K562 (cell line): ENCODE data around the gene LTA. TPM values are rescaled to one million over a fixed set of nuclear protein-coding genes. Genes with fewer than 3 reads are reported as not detected.
A peak's percentile ranks its signal among the peaks of the same experiment; 100 is the strongest.

Source experiments
- ATAC-seq: fragments of 200-7000 bp; cut with Tn5 transposase; 3 replicates; pipeline ENCODE4 v1.9.1; 2020; ENCODE audit warnings: moderate library complexity
- BruUV-seq: library from RNA; stranded (reverse); fragments of 400-500 nt; replicated peaks from 2 replicates; lab custom pipeline; 2021; lab: Mats Ljungman, UMichigan
- CTCF ChIA-PET: fragments of 300-600 bp; formaldehyde crosslinking; extraction: SDS; loops from one replicate; lab custom pipeline; 2021; ENCODE audit warnings: low intra/inter-chr PET ratio; lab: Yijun Ruan, JAX
- POLR2A ChIA-PET: fragments of 300-600, 350-650 bp; sonication (Branson Sonifier 250); formaldehyde crosslinking; extraction: SDS; loops from one replicate; lab custom pipeline; 2021; ENCODE audit warnings: antibody characterized with exemption, inconsistent platforms; lab: Yijun Ruan, JAX
- DNase-seq, 4 experiments: peaks; one replicate each; pipeline versions ENCODE4 v3.0.0 to v3.0.0-alpha.2; 2011 to 2018; ENCODE audit warnings: low spot score in 3 of 4, mixed read lengths in 3 of 4; ENCODE audit errors: extremely low read depth in 1 of 4
- FAIRE-seq: peaks from 2 replicates; lab custom pipeline; 2011; peaks lifted over from hg19 to GRCh38; lab: Jason Lieb, UNC
- H2AFZ ChIP-seq: 2 replicates; pipeline ENCODE4 v1.6.0; 2011; ENCODE audit warnings: low read depth, low read length, control low read depth, inconsistent platforms
- H3K27ac ChIP-seq: fragments of 200-600 bp; 3 replicates; pipeline ENCODE4 v1.8.0; 2011; ENCODE audit warnings: low read depth, mild to moderate bottlenecking, control low read depth, inconsistent platforms, low read length, moderate library complexity, mixed read lengths; ENCODE audit errors: extremely low read depth
- H3K27me3 ChIP-seq, 2 experiments: fragments of 300-600 bp in 1 of 2; 2 replicates in 1 of 2; 3 replicates in 1 of 2; pipeline versions ENCODE4 v1.6.0 to v1.8.0; 2011; ENCODE audit warnings: inconsistent platforms in 2 of 2, low read length in 2 of 2, mild to moderate bottlenecking in 1 of 2, mixed read lengths in 1 of 2, moderate library complexity in 1 of 2; ENCODE audit not compliant: control insufficient read depth in 2 of 2, insufficient read depth in 2 of 2
- H3K36me3 ChIP-seq: fragments of 300-600 bp; 3 replicates; pipeline ENCODE4 v1.8.0; 2011; ENCODE audit warnings: mild to moderate bottlenecking, low read length, inconsistent platforms; ENCODE audit not compliant: control insufficient read depth, insufficient read depth
- H3K4me1 ChIP-seq, 2 experiments: fragments of 200-600 bp in 1 of 2; replicated peaks in 1 of 2; 2 replicates in 1 of 2; 3 replicates in 1 of 2; pipeline versions ENCODE4 v1.5.1 to v1.8.0; 2011; ENCODE audit warnings: inconsistent platforms in 2 of 2, low read length in 2 of 2, mild to moderate bottlenecking in 1 of 2, mixed read lengths in 1 of 2, moderate library complexity in 1 of 2; ENCODE audit not compliant: control insufficient read depth in 2 of 2, insufficient read depth in 2 of 2
- H3K4me2 ChIP-seq: 2 replicates; pipeline ENCODE4 v1.6.1; 2011; ENCODE audit warnings: low read length, control low read depth, inconsistent platforms, mixed read lengths; ENCODE audit not compliant: insufficient read depth
- H3K4me3 ChIP-seq: fragments of 200-600 bp; sonication (generic), shearing (Covaris generic); 2 replicates; pipeline ENCODE4 v1.5.1; 2016; ENCODE audit warnings: control low read depth, inconsistent platforms
- H3K79me2 ChIP-seq: fragments of 200-600 bp; 3 replicates; pipeline ENCODE4 v1.8.0; 2011; ENCODE audit warnings: low read length, inconsistent platforms; ENCODE audit not compliant: control insufficient read depth, insufficient read depth
- H3K9ac ChIP-seq, 2 experiments: 2 replicates each; pipeline versions ENCODE4 v1.6.0 to v1.6.1; 2011; ENCODE audit warnings: low read depth in 2 of 2, low read length in 2 of 2, control low read depth in 1 of 2, inconsistent platforms in 1 of 2, mild to moderate bottlenecking in 1 of 2, mixed read lengths in 1 of 2; ENCODE audit not compliant: insufficient read depth in 1 of 2
- H3K9me1 ChIP-seq: one replicate; pipeline ENCODE4 v1.6.0; 2011; ENCODE audit warnings: inconsistent platforms, mild to moderate bottlenecking, low read length, moderate library complexity; ENCODE audit not compliant: control insufficient read depth, insufficient read depth
- H3K9me3 ChIP-seq: replicated peaks from 2 replicates; pipeline ENCODE4 v1.5.1; 2011; ENCODE audit warnings: low read depth, low read length, inconsistent platforms; ENCODE audit not compliant: control insufficient read depth, insufficient read depth
- H4K20me1 ChIP-seq: replicated peaks from 2 replicates; pipeline ENCODE4 v1.6.1; 2011; ENCODE audit warnings: low read length, inconsistent platforms, mixed read lengths; ENCODE audit not compliant: control insufficient read depth, insufficient read depth
- CCNT2 ChIP-seq: IDR thresholded peaks from 2 replicates; pipeline ENCODE4 v1.6.1; 2011; ENCODE audit warnings: borderline replicate concordance, low read depth, mild to moderate bottlenecking, moderate library complexity, mixed read lengths, low read length; ENCODE audit not compliant: insufficient read length; ENCODE audit errors: extremely low read depth
- CREM ChIP-seq: IDR thresholded peaks from 2 replicates; pipeline ENCODE4 v1.6.1; 2014; ENCODE audit warnings: antibody characterized with exemption, low read depth
- EP300 ChIP-seq: IDR thresholded peaks from 2 replicates; pipeline ENCODE4 v1.6.1; 2012; ENCODE audit warnings: low read length, improper control_type of control experiment
- HDAC1 ChIP-seq, 2 experiments: fragments of 450-650 bp; IDR thresholded peaks; 2 replicates each; pipeline ENCODE4 v1.6.1; 2016 to 2017; ENCODE audit warnings: inconsistent platforms in 1 of 2, mild to moderate bottlenecking in 1 of 2, moderate library complexity in 1 of 2
- HLTF ChIP-seq: fragments of 450-650 bp; IDR thresholded peaks from 2 replicates; pipeline ENCODE4 v1.6.1; 2016
- IRF2 ChIP-seq: sonication (generic); formaldehyde crosslinking; IDR thresholded peaks from 2 replicates; pipeline ENCODE4 v1.8.1; 2022; ENCODE audit warnings: mild to moderate bottlenecking, missing genetic modification reagents
- PHF21A ChIP-seq: fragments of 450-650 bp; IDR thresholded peaks from 2 replicates; pipeline ENCODE4 v1.6.1; 2017; ENCODE audit warnings: low read depth, borderline replicate concordance
- POLR2AphosphoS5 ChIP-seq: IDR thresholded peaks from 2 replicates; pipeline ENCODE4 v1.6.1; 2011; ENCODE audit warnings: mild to moderate bottlenecking, low read depth, low read length, moderate library complexity; ENCODE audit not compliant: control insufficient read depth, insufficient read depth
- RBBP5 ChIP-seq: fragments of 200-600 bp; sonication (generic); IDR thresholded peaks from 2 replicates; pipeline ENCODE4 v1.6.1; 2012; ENCODE audit warnings: borderline replicate concordance, mild to moderate bottlenecking, low read length, control low read depth, inconsistent platforms; ENCODE audit not compliant: insufficient read depth, poor library complexity, severe bottlenecking
- WGBS: fragments of 100-300 bp; shearing (Covaris generic); methylation state at CpG from one replicate; pipeline ENCODE4 v1.1.6; 2016; ENCODE audit warnings: low coverage, mixed read lengths; ENCODE audit not compliant: insufficient coverage; ENCODE audit errors: missing lambda C conversion rate; 5-methylcytosine and 5-hydroxymethylcytosine counted together
- in situ Hi-C: fragments of 300-500 bp; cut with MboI; formaldehyde crosslinking; loops from 4 replicates; pipeline ENCODE4 v1.15.0; 2018; ENCODE audit warnings: inconsistent platforms, mixed read lengths
- intact Hi-C: fragments of 100-400 bp; cut with micrococcal nuclease; formaldehyde crosslinking; loops from 2 replicates; pipeline ENCODE4 v1.14.2; 2022
- polyA plus RNA-seq, 8 experiments: library from polyadenylated mRNA; depleted of rRNA in 4 of 8; stranded (reverse) in 5 of 8; unstranded in 3 of 8; fragments of >200 nt; fragmentation: Nextera tagmentation in 2 of 8; fragmentation: Illumina TruSeq in 1 of 8; extraction: Ambion mirVana in 2 of 8; extraction: Trizol in 1 of 8; gene quantifications; 2 replicates each; pipeline versions ENCODE4 v1.2.1 to v1.2.3, GENCODE V29; 2011 to 2014; ENCODE audit warnings: inconsistent platforms in 1 of 8, missing spikeins in 1 of 8
- total RNA-seq, 7 experiments: library from RNA; depleted of rRNA in 6 of 7; stranded (reverse); fragments of >200 nt in 6 of 7; fragmentation: Illumina TruSeq in 2 of 7; extraction: Trizol in 2 of 7; gene quantifications; 2 replicates each; pipeline versions ENCODE4 v1.2.1 to v1.2.3, GENCODE V29; 2011 to 2021; ENCODE audit warnings: low replicate concordance in 1 of 7
- TF ChIP-seq, protein P1 (sequence below), 2 experiments: fragments of 450-650 bp; formaldehyde crosslinking in 1 of 2; IDR thresholded peaks; 2 replicates each; pipeline versions ENCODE4 v1.4.0 to v1.6.1; 2014 to 2020; ENCODE audit warnings: mild to moderate bottlenecking in 2 of 2, borderline replicate concordance in 1 of 2, low read depth in 1 of 2
- TF ChIP-seq, protein P2 (sequence below): fragments of 250-450 bp; sonication (Bioruptor Pico); IDR thresholded peaks from 2 replicates; pipeline ENCODE4 v1.5.0; 2021

LTA gene
- total and polyA plus RNA-seq, 9 of the 15 experiments (the other 6 are each of a cell fraction or from before 2014, with no cell fraction given), result 0.80 TPM; not detected in 8

DNA sequence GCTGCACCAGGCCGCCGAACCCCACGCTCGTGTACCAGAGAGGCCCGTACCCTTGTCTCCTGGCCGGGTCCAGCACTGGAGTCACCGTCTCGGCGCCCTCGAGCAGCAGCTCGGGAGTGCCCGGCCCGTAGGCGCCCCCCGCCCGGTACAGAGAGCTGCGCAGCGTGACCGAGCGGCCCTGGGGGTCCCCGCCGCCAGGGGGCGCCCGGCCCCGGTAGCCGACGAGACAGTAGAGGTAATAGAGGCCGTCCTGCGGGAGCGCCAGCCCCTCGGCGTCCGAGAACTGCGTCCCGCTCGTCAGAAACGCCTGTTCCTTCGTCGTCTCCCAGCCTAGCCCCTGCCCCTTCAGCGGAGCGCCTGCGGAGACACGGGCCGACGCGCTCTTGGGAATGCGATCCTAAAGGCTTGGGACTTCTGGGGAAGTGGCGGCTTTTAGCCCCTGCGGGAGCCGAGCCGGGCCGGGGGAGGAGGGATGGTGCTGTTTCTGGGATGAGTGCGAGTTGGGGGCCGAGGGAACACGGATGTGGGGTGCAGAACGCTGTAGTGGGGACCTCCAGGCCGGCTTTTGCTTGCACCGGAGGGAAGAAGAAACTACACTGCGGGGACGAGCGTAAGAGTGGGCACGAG, 8.8 kb downstream of the LTA start:
- Histone ChIP-seq H3K27ac (peak overlapping the region; percentile 45; the same call in 1 of the 3 replicates), H4K20me1 (no peaks in the 10 kb centered on the region), H3K9me1 (no peaks in the 10 kb centered on the region), H3K4me1 (peaks cover 3 to 24% of the 10 kb centered on the region in 2 experiments; a peak in 4 of 5 replicates), H3K9ac (peak overlapping the region; percentile 75 to 97), H3K27me3 (no peaks in the 10 kb centered on the region), H3K4me3 (peak overlapping the region; percentile 62), H2AFZ (peak overlapping the region; percentile 97), H3K4me2 (peak overlapping the region; percentile 91), H3K9me3 (no peaks in the 10 kb centered on the region), H3K79me2 (no peaks in the 10 kb centered on the region), H3K36me3 (no peaks in the 10 kb centered on the region)
- 4% methylated on average over 59 of the region's 62 CpGs for WGBS
- POLR2A ChIA-PET, result interaction anchor here (0.6 to 3.3 kb wide), 13 partner anchors 10 to 258 kb away, joined by 3 to 20 read pairs (median 5); partner anchors contain the start of genes DDX39B and MICB
- in situ Hi-C loops (no loop called here), intact Hi-C loops (loop anchor here (1.0 to 10.0 kb wide), 3 partner anchors 17 to 386 kb away; partner anchors contain the start of genes ATP6V1G2 and NFKBIL1)
- no TSS peak for BruUV-seq
- CTCF ChIA-PET, result interaction anchor here (0.7 to 1.3 kb wide), 4 partner anchors 16 to 34 kb away, joined by 3 to 7 read pairs (median 4); partner anchors contain the start of gene NFKBIL1
- ATAC-seq, result peak; percentile 98
- FAIRE-seq, result peak; percentile 76
- DNase-seq, result peak; percentile 93 to 98 (median 97)
- TF ChIP-seq RBBP5 (peak; percentile 76), HLTF (no peak), CCNT2 (peak; percentile 82), POLR2AphosphoS5 (peak; percentile 36; the same call in 1 of the 2 replicates), CREM (peak; percentile 87), EP300 (peak; percentile 37), PHF21A (peak; percentile 69; the same call in 1 of the 2 replicates), HDAC1 (IDR thresholded peaks at IDR 0.05) (peak in 1 of 2 experiments; percentile 74; a peak in 1 of 4 replicates), IRF2 (no peak)
- TF ChIP-seq, protein P1, sequence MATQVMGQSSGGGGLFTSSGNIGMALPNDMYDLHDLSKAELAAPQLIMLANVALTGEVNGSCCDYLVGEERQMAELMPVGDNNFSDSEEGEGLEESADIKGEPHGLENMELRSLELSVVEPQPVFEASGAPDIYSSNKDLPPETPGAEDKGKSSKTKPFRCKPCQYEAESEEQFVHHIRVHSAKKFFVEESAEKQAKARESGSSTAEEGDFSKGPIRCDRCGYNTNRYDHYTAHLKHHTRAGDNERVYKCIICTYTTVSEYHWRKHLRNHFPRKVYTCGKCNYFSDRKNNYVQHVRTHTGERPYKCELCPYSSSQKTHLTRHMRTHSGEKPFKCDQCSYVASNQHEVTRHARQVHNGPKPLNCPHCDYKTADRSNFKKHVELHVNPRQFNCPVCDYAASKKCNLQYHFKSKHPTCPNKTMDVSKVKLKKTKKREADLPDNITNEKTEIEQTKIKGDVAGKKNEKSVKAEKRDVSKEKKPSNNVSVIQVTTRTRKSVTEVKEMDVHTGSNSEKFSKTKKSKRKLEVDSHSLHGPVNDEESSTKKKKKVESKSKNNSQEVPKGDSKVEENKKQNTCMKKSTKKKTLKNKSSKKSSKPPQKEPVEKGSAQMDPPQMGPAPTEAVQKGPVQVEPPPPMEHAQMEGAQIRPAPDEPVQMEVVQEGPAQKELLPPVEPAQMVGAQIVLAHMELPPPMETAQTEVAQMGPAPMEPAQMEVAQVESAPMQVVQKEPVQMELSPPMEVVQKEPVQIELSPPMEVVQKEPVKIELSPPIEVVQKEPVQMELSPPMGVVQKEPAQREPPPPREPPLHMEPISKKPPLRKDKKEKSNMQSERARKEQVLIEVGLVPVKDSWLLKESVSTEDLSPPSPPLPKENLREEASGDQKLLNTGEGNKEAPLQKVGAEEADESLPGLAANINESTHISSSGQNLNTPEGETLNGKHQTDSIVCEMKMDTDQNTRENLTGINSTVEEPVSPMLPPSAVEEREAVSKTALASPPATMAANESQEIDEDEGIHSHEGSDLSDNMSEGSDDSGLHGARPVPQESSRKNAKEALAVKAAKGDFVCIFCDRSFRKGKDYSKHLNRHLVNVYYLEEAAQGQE (IDR thresholded peaks at IDR 0.05; ENCODE audit: borderline replicate concordance), result peak; percentile 84
- TF ChIP-seq, protein P1 (CRISPR knock-in tag; IDR thresholded peaks at IDR 0.05; ENCODE audit: low read depth), result no peak
- TF ChIP-seq, protein P2, sequence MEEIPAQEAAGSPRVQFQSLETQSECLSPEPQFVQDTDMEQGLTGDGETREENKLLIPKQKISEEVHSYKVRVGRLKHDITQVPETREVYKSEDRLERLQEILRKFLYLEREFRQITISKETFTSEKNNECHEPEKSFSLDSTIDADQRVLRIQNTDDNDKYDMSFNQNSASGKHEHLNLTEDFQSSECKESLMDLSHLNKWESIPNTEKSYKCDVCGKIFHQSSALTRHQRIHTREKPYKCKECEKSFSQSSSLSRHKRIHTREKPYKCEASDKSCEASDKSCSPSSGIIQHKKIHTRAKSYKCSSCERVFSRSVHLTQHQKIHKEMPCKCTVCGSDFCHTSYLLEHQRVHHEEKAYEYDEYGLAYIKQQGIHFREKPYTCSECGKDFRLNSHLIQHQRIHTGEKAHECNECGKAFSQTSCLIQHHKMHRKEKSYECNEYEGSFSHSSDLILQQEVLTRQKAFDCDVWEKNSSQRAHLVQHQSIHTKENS (CRISPR knock-in tag), result no peak
